ENCODE measurements around the gene DCTN5. TPM values are rescaled to one million over a fixed set of nuclear protein-coding genes. Genes with fewer than 3 reads are reported as not detected.

Gene DCTN5
- total RNA-seq, 2 donors from 2014 or later, result 78.7 to 81.3 TPM

- intact Hi-C loops (cut with DNase I, micrococcal nuclease), result no loop called here
- DNase-seq (no peak), ATAC-seq (peak; percentile 16)
Observed at GRCh38 chr16:23689442-23690187, 48.3 kb downstream of the DCTN5 start.

GRCh38 chr16:23690771-23691482 lies 49.7 kb downstream of the DCTN5 start:
- ATAC-seq (no peak), DNase-seq (no peak)
- intact Hi-C loops (cut with DNase I, micrococcal nuclease), result no loop called here

- peak; percentile 2 for ATAC-seq
- intact Hi-C loops (cut with DNase I, micrococcal nuclease), result no loop called here
- no peak for DNase-seq
Observed at GRCh38 chr16:23691483-23692189, 50.4 kb downstream of the DCTN5 start.

- DNase-seq, result no peak
- intact Hi-C loops (cut with DNase I, micrococcal nuclease), result no loop called here
- no peak for ATAC-seq
Observed at GRCh38 chr16:23692190-23692837, 51.0 kb downstream of the DCTN5 start.

GRCh38 chr16:23694265-23694643 lies 53.0 kb downstream of the DCTN5 start:
- no peak for ATAC-seq
- DNase-seq, result no peak
- intact Hi-C loops (cut with DNase I, micrococcal nuclease), result no loop called here

- ATAC-seq, result no peak
- intact Hi-C loops (cut with DNase I, micrococcal nuclease), result no loop called here
- no peak for DNase-seq
Observed at GRCh38 chr16:23694644-23695373, 53.5 kb downstream of the DCTN5 start.

- DNase-seq (no peak), ATAC-seq (no peak)
- intact Hi-C loops (cut with DNase I, micrococcal nuclease), result no loop called here
Observed at GRCh38 chr16:23695756-23696155, 54.5 kb downstream of the DCTN5 start.

- peak; percentile 91 for ATAC-seq
- intact Hi-C loops (cut with DNase I, micrococcal nuclease), result no loop called here
- peak; percentile 81 to 92 for DNase-seq
Observed at GRCh38 chr16:23699100-23699499, 57.8 kb downstream of the DCTN5 start.

- intact Hi-C loops (cut with DNase I, micrococcal nuclease), result no loop called here
- DNase-seq (no peak), ATAC-seq (no peak)
Observed at GRCh38 chr16:23700093-23700492, 58.8 kb downstream of the DCTN5 start.

GRCh38 chr16:23700509-23700908 lies 59.2 kb downstream of the DCTN5 start:
- peak; percentile 34 for ATAC-seq
- intact Hi-C loops (cut with DNase I, micrococcal nuclease), result no loop called here
- peak in 1 of 2 donors; percentile 61 for DNase-seq

- DNase-seq (no peak), ATAC-seq (no peak)
- intact Hi-C loops (cut with DNase I, micrococcal nuclease), result no loop called here
Observed at GRCh38 chr16:23701045-23701444, 59.8 kb downstream of the DCTN5 start.

- DNase-seq (no peak), ATAC-seq (no peak)
- intact Hi-C loops (cut with DNase I, micrococcal nuclease), result no loop called here
Observed at GRCh38 chr16:23702951-23703350, 61.7 kb downstream of the DCTN5 start.

GRCh38 chr16:23704772-23705516 lies 63.7 kb downstream of the DCTN5 start:
- intact Hi-C loops (cut with DNase I, micrococcal nuclease), result no loop called here
- ATAC-seq (peak; percentile 52), DNase-seq (no peak)

- DNase-seq, result no peak
- intact Hi-C loops (cut with DNase I, micrococcal nuclease), result no loop called here
- ATAC-seq, result no peak
Observed at GRCh38 chr16:23705517-23705902, 64.2 kb downstream of the DCTN5 start.

GRCh38 chr16:23706439-23706838 lies 65.2 kb downstream of the DCTN5 start:
- ATAC-seq, result no peak
- no peak for DNase-seq
- intact Hi-C loops (cut with DNase I, micrococcal nuclease), result no loop called here

- DNase-seq, result no peak
- ATAC-seq, result no peak
- intact Hi-C loops (cut with DNase I, micrococcal nuclease), result no loop called here
Observed at GRCh38 chr16:23709536-23709935, 68.3 kb downstream of the DCTN5 start.

GRCh38 chr16:23710008-23710407 lies 68.7 kb downstream of the DCTN5 start:
- DNase-seq (peak in 1 of 2 donors; percentile 10), ATAC-seq (no peak)
- intact Hi-C loops (cut with DNase I, micrococcal nuclease), result no loop called here

GRCh38 chr16:23710504-23710903 lies 69.2 kb downstream of the DCTN5 start:
- DNase-seq (no peak), ATAC-seq (no peak)
- intact Hi-C loops (cut with DNase I, micrococcal nuclease), result no loop called here
